Osteoblast (primary cell): ENCODE data around the gene XYLT1. TPM values are rescaled to one million over a fixed set of nuclear protein-coding genes. Genes with fewer than 3 reads are reported as not detected.

ENCODE experiments used
- DNase-seq: peaks from one replicate; pipeline ENCODE4 v3.0.0; 2011; ENCODE audit warnings: low spot score, mixed read lengths; ENCODE audit not compliant: insufficient read length; ENCODE audit errors: missing footprints
- H2AFZ ChIP-seq: 2 replicates; pipeline ENCODE4 v1.6.0; 2011; ENCODE audit warnings: mild to moderate bottlenecking, low read length
- H3K27ac ChIP-seq: 2 replicates; pipeline ENCODE4 v1.5.1; 2011; ENCODE audit warnings: mild to moderate bottlenecking, low read depth, low read length, moderate library complexity
- H3K27me3 ChIP-seq: 2 replicates; pipeline ENCODE4 v1.6.0; 2012; ENCODE audit warnings: mild to moderate bottlenecking, control low read depth, inconsistent platforms, low read length, moderate library complexity; ENCODE audit not compliant: insufficient read depth
- H3K36me3 ChIP-seq: 2 replicates; pipeline ENCODE4 v1.5.1; 2011; ENCODE audit warnings: mild to moderate bottlenecking, low read length, control low read depth, moderate library complexity; ENCODE audit not compliant: insufficient read depth
- H3K4me1 ChIP-seq: 2 replicates; pipeline ENCODE4 v1.5.1; 2011; ENCODE audit warnings: mild to moderate bottlenecking, low read length, control low read depth, moderate library complexity; ENCODE audit not compliant: insufficient read depth
- H3K4me2 ChIP-seq: 2 replicates; pipeline ENCODE4 v1.6.0; 2011; ENCODE audit warnings: mild to moderate bottlenecking, low read length; ENCODE audit not compliant: insufficient read depth
- H3K4me3 ChIP-seq: fragments of 200-600 bp; sonication (generic); 3 replicates; pipeline ENCODE4 v1.5.1; 2012; ENCODE audit warnings: mild to moderate bottlenecking, low read length, inconsistent platforms; ENCODE audit not compliant: insufficient read depth
- H3K79me2 ChIP-seq: 2 replicates; pipeline ENCODE4 v1.6.0; 2012; ENCODE audit warnings: mild to moderate bottlenecking, low read length, control low read depth, inconsistent platforms; ENCODE audit not compliant: insufficient read depth
- H3K9me3 ChIP-seq: 2 replicates; pipeline ENCODE4 v1.5.1; 2011; ENCODE audit warnings: low read depth, low read length, control low read depth
- H4K20me1 ChIP-seq: 2 replicates; pipeline ENCODE4 v1.6.0; 2012; ENCODE audit warnings: mild to moderate bottlenecking, low read length, control low read depth; ENCODE audit not compliant: insufficient read depth
- total RNA-seq: library from RNA; depleted of rRNA; stranded (reverse); fragments of >200 nt; gene quantifications from 2 replicates; pipeline ENCODE4 v1.2.3, GENCODE V29; 2012
- TF ChIP-seq, protein P1 (sequence below): IDR thresholded peaks from 2 replicates; pipeline ENCODE4 v1.5.1; 2011; ENCODE audit warnings: mild to moderate bottlenecking, low read depth, low read length, moderate library complexity; ENCODE audit errors: extremely low read depth

The XYLT1 gene
- total RNA-seq, 1 donor: 43.4 TPM

DNA sequence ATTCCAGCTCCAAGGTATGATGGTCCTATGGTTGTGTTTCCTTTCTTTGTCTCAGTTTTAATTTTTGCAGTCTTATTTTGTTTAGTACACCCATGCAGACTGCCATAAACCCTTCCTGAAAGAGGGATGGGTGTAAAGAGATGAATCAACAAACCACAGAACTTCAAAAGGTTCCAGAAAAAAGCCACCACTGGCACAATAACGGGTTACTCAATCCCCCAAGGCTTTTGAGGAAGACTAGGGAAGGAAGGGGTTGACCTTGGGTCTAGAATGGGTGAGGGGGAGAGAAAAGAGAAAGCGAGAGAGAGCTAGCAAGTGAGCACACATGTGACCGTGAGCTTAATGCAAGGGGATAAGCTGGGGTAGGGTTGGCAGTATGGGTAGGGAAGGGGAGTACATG lies 168.1 kb downstream of the XYLT1 start:
- peaks cover 12% of the 10 kb centered on the region for H3K4me1 ChIP-seq
- H3K4me3 ChIP-seq: no peak overlapping the region
- H3K4me2 ChIP-seq: peak overlapping the region; percentile 46
- peaks cover 59% of the 10 kb centered on the region for H4K20me1 ChIP-seq
- H3K9me3 ChIP-seq: no peaks in the 10 kb centered on the region
- TF ChIP-seq, protein P1, sequence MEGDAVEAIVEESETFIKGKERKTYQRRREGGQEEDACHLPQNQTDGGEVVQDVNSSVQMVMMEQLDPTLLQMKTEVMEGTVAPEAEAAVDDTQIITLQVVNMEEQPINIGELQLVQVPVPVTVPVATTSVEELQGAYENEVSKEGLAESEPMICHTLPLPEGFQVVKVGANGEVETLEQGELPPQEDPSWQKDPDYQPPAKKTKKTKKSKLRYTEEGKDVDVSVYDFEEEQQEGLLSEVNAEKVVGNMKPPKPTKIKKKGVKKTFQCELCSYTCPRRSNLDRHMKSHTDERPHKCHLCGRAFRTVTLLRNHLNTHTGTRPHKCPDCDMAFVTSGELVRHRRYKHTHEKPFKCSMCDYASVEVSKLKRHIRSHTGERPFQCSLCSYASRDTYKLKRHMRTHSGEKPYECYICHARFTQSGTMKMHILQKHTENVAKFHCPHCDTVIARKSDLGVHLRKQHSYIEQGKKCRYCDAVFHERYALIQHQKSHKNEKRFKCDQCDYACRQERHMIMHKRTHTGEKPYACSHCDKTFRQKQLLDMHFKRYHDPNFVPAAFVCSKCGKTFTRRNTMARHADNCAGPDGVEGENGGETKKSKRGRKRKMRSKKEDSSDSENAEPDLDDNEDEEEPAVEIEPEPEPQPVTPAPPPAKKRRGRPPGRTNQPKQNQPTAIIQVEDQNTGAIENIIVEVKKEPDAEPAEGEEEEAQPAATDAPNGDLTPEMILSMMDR: no peak
- no peak for DNase-seq
- H3K27ac ChIP-seq: no peak overlapping the region
- H2AFZ ChIP-seq: no peak overlapping the region
- H3K27me3 ChIP-seq: no peaks in the 10 kb centered on the region
- H3K36me3 ChIP-seq: no peaks in the 10 kb centered on the region
- H3K79me2 ChIP-seq: peaks cover 3% of the 10 kb centered on the region

DNA sequence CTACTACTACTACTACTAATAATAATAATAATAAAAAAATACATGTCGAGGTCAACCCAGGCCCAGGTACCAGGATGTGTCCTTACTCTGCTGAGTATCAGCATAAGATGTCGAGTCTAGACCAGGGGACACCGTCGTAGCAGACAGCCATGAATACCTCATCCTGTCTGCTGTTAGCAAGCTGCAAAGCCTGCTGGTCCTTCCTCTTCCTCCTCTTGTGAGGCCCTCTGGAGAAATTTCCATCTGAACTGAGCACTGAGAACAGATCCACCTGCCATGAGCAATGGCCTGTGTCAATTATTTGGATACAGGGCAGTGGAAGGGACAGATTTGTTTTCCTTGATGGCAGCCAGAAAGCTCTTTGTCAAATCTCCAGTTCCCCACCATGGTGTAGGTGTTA lies 168.5 kb downstream of the XYLT1 start:
- DNase-seq: no peak
- TF ChIP-seq, protein P1: no peak
- Histone ChIP-seq H4K20me1 (peaks cover 61% of the 10 kb centered on the region), H3K27me3 (no peaks in the 10 kb centered on the region), H3K4me2 (no peak overlapping the region), H3K4me1 (peaks cover 12% of the 10 kb centered on the region), H3K79me2 (peaks cover 3% of the 10 kb centered on the region), H2AFZ (no peak overlapping the region), H3K27ac (no peak overlapping the region), H3K36me3 (no peaks in the 10 kb centered on the region), H3K9me3 (no peaks in the 10 kb centered on the region), H3K4me3 (no peak overlapping the region)

GRCh38 chr16:17301593-17302135 lies 169.1 kb downstream of the XYLT1 start:
- H3K4me1 ChIP-seq: peaks cover 12% of the 10 kb centered on the region
- DNase-seq: no peak
- no peak overlapping the region for H3K4me3 ChIP-seq
- H3K4me2 ChIP-seq: no peak overlapping the region
- no peaks in the 10 kb centered on the region for H3K27me3 ChIP-seq
- H3K79me2 ChIP-seq: peaks cover 3% of the 10 kb centered on the region
- TF ChIP-seq, protein P1: no peak
- H3K9me3 ChIP-seq: no peaks in the 10 kb centered on the region
- no peak overlapping the region for H2AFZ ChIP-seq
- peaks cover 60% of the 10 kb centered on the region for H4K20me1 ChIP-seq
- no peak overlapping the region for H3K27ac ChIP-seq
- no peaks in the 10 kb centered on the region for H3K36me3 ChIP-seq

- Histone ChIP-seq H3K4me3 (no peak overlapping the region), H3K36me3 (no peaks in the 10 kb centered on the region), H3K4me2 (no peak overlapping the region), H4K20me1 (peaks cover 59% of the 10 kb centered on the region), H2AFZ (no peak overlapping the region), H3K9me3 (no peaks in the 10 kb centered on the region), H3K27me3 (no peaks in the 10 kb centered on the region), H3K27ac (no peak overlapping the region), H3K4me1 (peaks cover 12% of the 10 kb centered on the region), H3K79me2 (peaks cover 3% of the 10 kb centered on the region)
- DNase-seq: no peak
- TF ChIP-seq, protein P1: no peak
These were observed 169.6 kb downstream of the XYLT1 start for GRCh38 chr16:17301184-17301583.
